Measurements from ENCODE around the gene MOB1A.

The MOB1A gene

GRCh38 chr2:74178211-74179062 lies at the start of gene MOB1A:
Gene MOB1A, minus strand, starts transcription at chr2:74178879. Its CDS starts 205 bp downstream, at chr2:74178674.
- peak within 1 kb of the TSS; percentile 98 for H3K27ac Mint-ChIP-seq
- H3K27me3 Mint-ChIP-seq (ENCODE audit: low read depth, poor library complexity), result no peaks in the 10 kb centered on the region
- peaks cover 33% of the 10 kb centered on the region for H3K36me3 Mint-ChIP-seq (ENCODE audit: low read depth)
- H3K4me1 Mint-ChIP-seq, result peaks cover 17% of the 10 kb centered on the region
- no peak for TF ChIP-seq CTCF (IDR thresholded peaks at IDR 0.05)
- H3K9me3 Mint-ChIP-seq, result peaks cover 36% of the 10 kb centered on the region
- peak; percentile 97 for DNase-seq
- peak within 1 kb of the TSS; percentile 93 for H3K4me3 Mint-ChIP-seq

GRCh38 chr2:74227646-74228045 lies 49.0 kb upstream of the MOB1A start:
- TF ChIP-seq CTCF (IDR thresholded peaks at IDR 0.05), result no peak
- no peak for DNase-seq
- no peaks in the 10 kb centered on the region for H3K9me3 Mint-ChIP-seq
- H3K27me3 Mint-ChIP-seq (ENCODE audit: low read depth, poor library complexity), result peaks cover 16% of the 10 kb centered on the region
- H3K4me1 Mint-ChIP-seq, result peaks cover 8% of the 10 kb centered on the region
- no peak overlapping the region for H3K4me3 Mint-ChIP-seq
- H3K36me3 Mint-ChIP-seq (ENCODE audit: low read depth), result peaks cover 7% of the 10 kb centered on the region
- no peak overlapping the region for H3K27ac Mint-ChIP-seq

GRCh38 chr2:74226648-74227213 lies 48.1 kb upstream of the MOB1A start:
- peaks cover 8% of the 10 kb centered on the region for H3K4me1 Mint-ChIP-seq
- H3K27ac Mint-ChIP-seq, result no peak overlapping the region
- H3K27me3 Mint-ChIP-seq (ENCODE audit: low read depth, poor library complexity), result peaks cover 12% of the 10 kb centered on the region
- peaks cover 10% of the 10 kb centered on the region for H3K36me3 Mint-ChIP-seq (ENCODE audit: low read depth)
- TF ChIP-seq CTCF (IDR thresholded peaks at IDR 0.05), result no peak
- no peak overlapping the region for H3K4me3 Mint-ChIP-seq
- no peaks in the 10 kb centered on the region for H3K9me3 Mint-ChIP-seq
- DNase-seq, result peak; percentile 9

GRCh38 chr2:74225698-74226459 lies 47.2 kb upstream of the MOB1A start:
- Mint-ChIP-seq H3K36me3 (ENCODE audit: low read depth) (peaks cover 17% of the 10 kb centered on the region), H3K9me3 (no peaks in the 10 kb centered on the region), H3K27ac (no peak overlapping the region), H3K27me3 (ENCODE audit: low read depth, poor library complexity) (peaks cover 11% of the 10 kb centered on the region), H3K4me1 (peaks cover 8% of the 10 kb centered on the region), H3K4me3 (no peak overlapping the region)
- TF ChIP-seq CTCF (IDR thresholded peaks at IDR 0.05), result no peak
- no peak for DNase-seq

GRCh38 chr2:74223941-74224770 lies 45.5 kb upstream of the MOB1A start:
- Mint-ChIP-seq H3K4me3 (no peak overlapping the region), H3K27me3 (ENCODE audit: low read depth, poor library complexity) (peaks cover 8% of the 10 kb centered on the region), H3K4me1 (peaks cover 8% of the 10 kb centered on the region), H3K36me3 (ENCODE audit: low read depth) (peaks cover 30% of the 10 kb centered on the region), H3K27ac (peak overlapping the region; percentile 74), H3K9me3 (no peaks in the 10 kb centered on the region)
- DNase-seq, result no peak
- no peak for TF ChIP-seq CTCF (IDR thresholded peaks at IDR 0.05)
